Measurements from ENCODE around the gene RELT.
A peak's percentile ranks its signal among the peaks of the same experiment; 100 is the strongest.

RELT gene

DNA sequence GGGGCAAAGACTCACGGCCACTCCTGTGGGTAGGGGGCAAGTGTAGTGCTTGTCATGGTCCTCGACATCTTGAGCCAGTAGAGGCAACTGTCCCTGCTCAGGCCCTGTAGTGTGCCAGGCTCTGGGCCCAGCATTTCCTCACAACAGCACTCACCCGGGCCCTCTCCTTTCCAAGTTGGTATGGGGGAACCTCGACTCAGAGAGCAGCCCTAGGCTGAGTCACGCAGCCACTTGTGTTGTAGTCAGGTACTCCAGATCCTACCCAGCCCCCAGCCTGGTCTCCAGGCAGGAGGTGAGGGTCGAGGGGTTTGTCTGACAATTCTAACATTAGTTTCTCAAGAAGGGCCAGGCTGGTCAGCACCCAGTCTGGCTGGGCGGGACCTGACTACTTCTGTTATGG lies 4.1 kb downstream of the RELT start:
- no peak overlapping the region for H3K4me2 ChIP-seq (ENCODE audit: low read depth, low read length, poor library complexity, severe bottlenecking)
- H3K79me2 ChIP-seq (ENCODE audit: insufficient read depth, low read length) = peaks cover 79% of the 10 kb centered on the region
- no peaks in the 10 kb centered on the region for H3K9me2 ChIP-seq (replicated peaks; ENCODE audit: insufficient read depth, low read length)
- no peak for TF ChIP-seq EZH2phosphoT487 (conservative IDR thresholded peaks at IDR 0.05; ENCODE audit: low read length)
- TF ChIP-seq, protein P1, sequence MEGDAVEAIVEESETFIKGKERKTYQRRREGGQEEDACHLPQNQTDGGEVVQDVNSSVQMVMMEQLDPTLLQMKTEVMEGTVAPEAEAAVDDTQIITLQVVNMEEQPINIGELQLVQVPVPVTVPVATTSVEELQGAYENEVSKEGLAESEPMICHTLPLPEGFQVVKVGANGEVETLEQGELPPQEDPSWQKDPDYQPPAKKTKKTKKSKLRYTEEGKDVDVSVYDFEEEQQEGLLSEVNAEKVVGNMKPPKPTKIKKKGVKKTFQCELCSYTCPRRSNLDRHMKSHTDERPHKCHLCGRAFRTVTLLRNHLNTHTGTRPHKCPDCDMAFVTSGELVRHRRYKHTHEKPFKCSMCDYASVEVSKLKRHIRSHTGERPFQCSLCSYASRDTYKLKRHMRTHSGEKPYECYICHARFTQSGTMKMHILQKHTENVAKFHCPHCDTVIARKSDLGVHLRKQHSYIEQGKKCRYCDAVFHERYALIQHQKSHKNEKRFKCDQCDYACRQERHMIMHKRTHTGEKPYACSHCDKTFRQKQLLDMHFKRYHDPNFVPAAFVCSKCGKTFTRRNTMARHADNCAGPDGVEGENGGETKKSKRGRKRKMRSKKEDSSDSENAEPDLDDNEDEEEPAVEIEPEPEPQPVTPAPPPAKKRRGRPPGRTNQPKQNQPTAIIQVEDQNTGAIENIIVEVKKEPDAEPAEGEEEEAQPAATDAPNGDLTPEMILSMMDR (IDR thresholded peaks at IDR 0.05; ENCODE audit: insufficient read depth, low read length, poor library complexity, severe bottlenecking) = no peak
- peaks cover 15% of the 10 kb centered on the region for H3F3A ChIP-seq (ENCODE audit: insufficient read depth)
- no peaks in the 10 kb centered on the region for H3K27me3 ChIP-seq (ENCODE audit: low read length)
- 0 out of 2 replicates have a peak overlapping the region, but pooled peaks have one; percentile 12 for H3K27ac ChIP-seq (ENCODE audit: low read depth, low read length)
- no peaks in the 10 kb centered on the region; the same call in 1 of the 2 replicates for H4K20me1 ChIP-seq (ENCODE audit: low read depth, low read length)
- no peaks in the 10 kb centered on the region for H3K9me3 ChIP-seq (ENCODE audit: insufficient read depth, low read length)
- H3K4me3 ChIP-seq (ENCODE audit: insufficient read depth, low read length, poor library complexity, severe bottlenecking) = no peak overlapping the region
- H2AFZ ChIP-seq (ENCODE audit: low read depth, low read length, severe bottlenecking) = no peak overlapping the region
- no peaks in the 10 kb centered on the region for H3K36me3 ChIP-seq (ENCODE audit: low read length)
- H3K9ac ChIP-seq (ENCODE audit: low read length) = no peak overlapping the region

DNA sequence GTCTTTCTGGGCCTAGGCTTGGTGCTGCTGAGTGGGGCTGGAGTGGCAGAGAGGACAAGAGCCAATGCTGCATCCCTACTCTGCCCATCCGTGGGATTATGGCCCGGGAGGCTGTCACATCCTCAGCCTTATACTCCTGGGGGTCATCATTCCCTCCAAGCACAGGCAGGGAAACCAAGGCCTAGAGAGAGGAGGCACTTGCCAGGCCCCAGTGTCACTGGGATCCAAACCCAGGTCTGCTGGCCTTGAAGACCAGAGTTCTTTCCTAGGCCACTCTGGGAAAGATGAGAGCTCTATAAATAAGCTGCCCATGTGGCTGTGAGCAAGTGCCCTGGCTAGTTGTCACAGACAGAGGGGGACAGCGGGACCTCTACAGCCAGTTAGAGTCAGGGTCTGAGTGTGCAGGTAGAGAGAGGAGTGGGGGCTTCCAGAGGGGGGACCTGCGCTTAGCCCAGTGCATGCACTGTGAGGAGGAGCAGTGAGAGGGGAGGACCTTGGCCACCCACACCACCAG lies 4.8 kb downstream of the RELT start:
- Histone ChIP-seq H3K79me2 (ENCODE audit: insufficient read depth, low read length) (peaks cover 85% of the 10 kb centered on the region), H3K4me2 (ENCODE audit: low read depth, low read length, poor library complexity, severe bottlenecking) (no peak overlapping the region), H3K36me3 (ENCODE audit: low read length) (no peaks in the 10 kb centered on the region), H3K9ac (ENCODE audit: low read length) (no peak overlapping the region), H3K9me3 (ENCODE audit: insufficient read depth, low read length) (no peaks in the 10 kb centered on the region), H2AFZ (ENCODE audit: low read depth, low read length, severe bottlenecking) (no peak overlapping the region), H3K27ac (ENCODE audit: low read depth, low read length) (0 out of 2 replicates have a peak overlapping the region, but pooled peaks have one; percentile 74), H4K20me1 (ENCODE audit: low read depth, low read length) (no peaks in the 10 kb centered on the region; the same call in 1 of the 2 replicates), H3K9me2 (replicated peaks; ENCODE audit: insufficient read depth, low read length) (no peaks in the 10 kb centered on the region), H3K4me3 (ENCODE audit: insufficient read depth, low read length, poor library complexity, severe bottlenecking) (no peak overlapping the region), H3F3A (ENCODE audit: insufficient read depth) (peaks cover 15% of the 10 kb centered on the region), H3K27me3 (ENCODE audit: low read length) (no peaks in the 10 kb centered on the region)
- no peak for TF ChIP-seq EZH2phosphoT487 (conservative IDR thresholded peaks at IDR 0.05; ENCODE audit: low read length)
- TF ChIP-seq, protein P1 (IDR thresholded peaks at IDR 0.05; ENCODE audit: insufficient read depth, low read length, poor library complexity, severe bottlenecking) = no peak

DNA sequence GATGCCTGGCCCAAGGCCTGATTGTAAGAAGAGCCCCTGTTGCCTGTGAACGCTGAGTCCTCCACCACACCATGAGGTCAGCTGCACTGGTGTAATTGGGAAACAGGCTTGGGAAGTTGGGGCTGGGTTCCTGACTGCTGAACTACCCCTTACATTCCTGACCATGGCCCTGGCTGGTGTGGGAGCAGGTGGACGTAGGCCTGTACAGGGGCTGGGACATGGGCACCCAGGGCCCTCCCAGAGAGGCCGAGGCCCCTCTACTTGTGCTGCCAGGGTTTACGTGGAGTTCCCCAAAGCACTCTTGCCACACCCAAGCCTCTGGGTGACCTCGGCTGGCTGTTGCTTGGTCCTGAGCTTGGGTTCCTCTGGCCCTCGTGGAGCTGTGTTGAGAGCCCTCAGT lies 5.4 kb downstream of the RELT start:
- peaks cover 90% of the 10 kb centered on the region for H3K79me2 ChIP-seq (ENCODE audit: insufficient read depth, low read length)
- H3K9me3 ChIP-seq (ENCODE audit: insufficient read depth, low read length) = no peaks in the 10 kb centered on the region
- H3K9me2 ChIP-seq (replicated peaks; ENCODE audit: insufficient read depth, low read length) = no peaks in the 10 kb centered on the region
- no peak overlapping the region for H2AFZ ChIP-seq (ENCODE audit: low read depth, low read length, severe bottlenecking)
- TF ChIP-seq, protein P1 (IDR thresholded peaks at IDR 0.05; ENCODE audit: insufficient read depth, low read length, poor library complexity, severe bottlenecking) = no peak
- TF ChIP-seq EZH2phosphoT487 (conservative IDR thresholded peaks at IDR 0.05; ENCODE audit: low read length) = no peak
- no peak overlapping the region for H3K4me3 ChIP-seq (ENCODE audit: insufficient read depth, low read length, poor library complexity, severe bottlenecking)
- peak overlapping the region; percentile 74 for H3K27ac ChIP-seq (ENCODE audit: low read depth, low read length)
- no peaks in the 10 kb centered on the region; the same call in 1 of the 2 replicates for H4K20me1 ChIP-seq (ENCODE audit: low read depth, low read length)
- H3K27me3 ChIP-seq (ENCODE audit: low read length) = no peaks in the 10 kb centered on the region
- peaks cover 15% of the 10 kb centered on the region for H3F3A ChIP-seq (ENCODE audit: insufficient read depth)
- H3K9ac ChIP-seq (ENCODE audit: low read length) = peak overlapping the region; percentile 5; the same call in 1 of the 2 replicates
- H3K4me2 ChIP-seq (ENCODE audit: low read depth, low read length, poor library complexity, severe bottlenecking) = peak overlapping the region; percentile 42
- no peaks in the 10 kb centered on the region for H3K36me3 ChIP-seq (ENCODE audit: low read length)
